NCI-H2227 (cell line): Measurements from ENCODE around the gene ZFAND6.

Source experiments
- DNase-seq: peaks from one replicate; lab custom pipeline; 2025; ENCODE audit not compliant: unreplicated experiment; lab: John Stamatoyannopoulos, UW

Gene ZFAND6

DNA sequence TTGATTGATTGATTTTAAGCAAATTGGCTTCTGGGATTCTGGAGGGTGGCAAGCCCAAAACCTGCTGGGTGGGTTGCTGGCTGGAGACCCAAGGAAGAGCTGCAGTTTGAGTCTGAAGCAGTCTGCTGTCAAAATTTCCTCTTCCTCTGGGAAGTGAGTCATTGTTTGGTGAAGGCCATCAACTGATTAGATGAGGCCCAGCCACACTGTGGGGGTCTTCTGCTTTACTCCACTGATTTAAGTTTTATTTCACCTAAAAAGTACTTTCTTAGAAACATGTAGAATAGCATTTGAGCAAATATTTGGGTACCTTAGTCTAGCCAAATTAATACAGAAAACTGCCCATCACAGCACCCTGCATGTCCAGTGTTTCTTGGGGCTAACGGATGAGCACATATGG, 127.1 kb downstream of the ZFAND6 start:
- DNase-seq: no peak
